ENCODE results near the gene RGS11.

DNA sequence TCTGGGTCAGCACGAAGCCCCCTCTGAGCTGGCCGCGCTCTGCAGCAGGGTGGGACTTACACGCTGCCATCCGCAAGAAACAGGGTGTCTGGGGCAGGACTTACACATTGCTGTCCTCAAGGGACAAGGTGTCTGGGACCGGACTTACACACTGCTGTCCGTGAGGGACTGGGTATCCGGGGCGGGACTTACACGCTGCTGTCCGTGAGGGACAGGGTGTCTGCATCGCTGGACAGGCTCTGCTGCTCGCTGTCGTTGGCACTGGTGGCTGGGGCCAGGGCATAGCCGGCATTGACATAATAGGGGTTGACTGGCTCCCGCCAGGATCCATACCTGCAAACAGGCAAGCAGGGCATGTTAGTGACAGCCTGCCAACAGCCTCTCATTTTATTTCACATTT, 38.6 kb upstream of the RGS11 start:
- TF ChIP-seq EZH2 (IDR thresholded peaks at IDR 0.05; ENCODE audit: low read depth, unreplicated experiment) (no peak), JUNB (IDR thresholded peaks at IDR 0.05; ENCODE audit: unreplicated experiment) (no peak), EZH2phosphoT487 (IDR thresholded peaks at IDR 0.05; ENCODE audit: unreplicated experiment) (no peak), POLR2AphosphoS5 (IDR thresholded peaks at IDR 0.05; ENCODE audit: low read depth) (no peak), NANOG (IDR thresholded peaks at IDR 0.05; ENCODE audit: borderline replicate concordance) (no peak), CREB1 (CRISPR knock-in tag; IDR thresholded peaks at IDR 0.05; ENCODE audit: low read depth) (no peak), ZNF331 (CRISPR knock-in tag; IDR thresholded peaks at IDR 0.05; ENCODE audit: low read depth) (no peak)
- TF ChIP-seq, protein P1, sequence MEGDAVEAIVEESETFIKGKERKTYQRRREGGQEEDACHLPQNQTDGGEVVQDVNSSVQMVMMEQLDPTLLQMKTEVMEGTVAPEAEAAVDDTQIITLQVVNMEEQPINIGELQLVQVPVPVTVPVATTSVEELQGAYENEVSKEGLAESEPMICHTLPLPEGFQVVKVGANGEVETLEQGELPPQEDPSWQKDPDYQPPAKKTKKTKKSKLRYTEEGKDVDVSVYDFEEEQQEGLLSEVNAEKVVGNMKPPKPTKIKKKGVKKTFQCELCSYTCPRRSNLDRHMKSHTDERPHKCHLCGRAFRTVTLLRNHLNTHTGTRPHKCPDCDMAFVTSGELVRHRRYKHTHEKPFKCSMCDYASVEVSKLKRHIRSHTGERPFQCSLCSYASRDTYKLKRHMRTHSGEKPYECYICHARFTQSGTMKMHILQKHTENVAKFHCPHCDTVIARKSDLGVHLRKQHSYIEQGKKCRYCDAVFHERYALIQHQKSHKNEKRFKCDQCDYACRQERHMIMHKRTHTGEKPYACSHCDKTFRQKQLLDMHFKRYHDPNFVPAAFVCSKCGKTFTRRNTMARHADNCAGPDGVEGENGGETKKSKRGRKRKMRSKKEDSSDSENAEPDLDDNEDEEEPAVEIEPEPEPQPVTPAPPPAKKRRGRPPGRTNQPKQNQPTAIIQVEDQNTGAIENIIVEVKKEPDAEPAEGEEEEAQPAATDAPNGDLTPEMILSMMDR (conservative IDR thresholded peaks at IDR 0.05; ENCODE audit: low read depth in 2 of 2) = no peak
- TF ChIP-seq, protein P2, sequence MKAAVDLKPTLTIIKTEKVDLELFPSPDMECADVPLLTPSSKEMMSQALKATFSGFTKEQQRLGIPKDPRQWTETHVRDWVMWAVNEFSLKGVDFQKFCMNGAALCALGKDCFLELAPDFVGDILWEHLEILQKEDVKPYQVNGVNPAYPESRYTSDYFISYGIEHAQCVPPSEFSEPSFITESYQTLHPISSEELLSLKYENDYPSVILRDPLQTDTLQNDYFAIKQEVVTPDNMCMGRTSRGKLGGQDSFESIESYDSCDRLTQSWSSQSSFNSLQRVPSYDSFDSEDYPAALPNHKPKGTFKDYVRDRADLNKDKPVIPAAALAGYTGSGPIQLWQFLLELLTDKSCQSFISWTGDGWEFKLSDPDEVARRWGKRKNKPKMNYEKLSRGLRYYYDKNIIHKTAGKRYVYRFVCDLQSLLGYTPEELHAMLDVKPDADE (IDR thresholded peaks at IDR 0.05) = no peak
- TF ChIP-seq, protein P3, sequence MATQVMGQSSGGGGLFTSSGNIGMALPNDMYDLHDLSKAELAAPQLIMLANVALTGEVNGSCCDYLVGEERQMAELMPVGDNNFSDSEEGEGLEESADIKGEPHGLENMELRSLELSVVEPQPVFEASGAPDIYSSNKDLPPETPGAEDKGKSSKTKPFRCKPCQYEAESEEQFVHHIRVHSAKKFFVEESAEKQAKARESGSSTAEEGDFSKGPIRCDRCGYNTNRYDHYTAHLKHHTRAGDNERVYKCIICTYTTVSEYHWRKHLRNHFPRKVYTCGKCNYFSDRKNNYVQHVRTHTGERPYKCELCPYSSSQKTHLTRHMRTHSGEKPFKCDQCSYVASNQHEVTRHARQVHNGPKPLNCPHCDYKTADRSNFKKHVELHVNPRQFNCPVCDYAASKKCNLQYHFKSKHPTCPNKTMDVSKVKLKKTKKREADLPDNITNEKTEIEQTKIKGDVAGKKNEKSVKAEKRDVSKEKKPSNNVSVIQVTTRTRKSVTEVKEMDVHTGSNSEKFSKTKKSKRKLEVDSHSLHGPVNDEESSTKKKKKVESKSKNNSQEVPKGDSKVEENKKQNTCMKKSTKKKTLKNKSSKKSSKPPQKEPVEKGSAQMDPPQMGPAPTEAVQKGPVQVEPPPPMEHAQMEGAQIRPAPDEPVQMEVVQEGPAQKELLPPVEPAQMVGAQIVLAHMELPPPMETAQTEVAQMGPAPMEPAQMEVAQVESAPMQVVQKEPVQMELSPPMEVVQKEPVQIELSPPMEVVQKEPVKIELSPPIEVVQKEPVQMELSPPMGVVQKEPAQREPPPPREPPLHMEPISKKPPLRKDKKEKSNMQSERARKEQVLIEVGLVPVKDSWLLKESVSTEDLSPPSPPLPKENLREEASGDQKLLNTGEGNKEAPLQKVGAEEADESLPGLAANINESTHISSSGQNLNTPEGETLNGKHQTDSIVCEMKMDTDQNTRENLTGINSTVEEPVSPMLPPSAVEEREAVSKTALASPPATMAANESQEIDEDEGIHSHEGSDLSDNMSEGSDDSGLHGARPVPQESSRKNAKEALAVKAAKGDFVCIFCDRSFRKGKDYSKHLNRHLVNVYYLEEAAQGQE (IDR thresholded peaks at IDR 0.05; ENCODE audit: unreplicated experiment) = no peak
